HuH-7 (cell line): ENCODE results near the gene SIPA1.

Experiments
- DNase-seq: peaks from one replicate; pipeline ENCODE4 v3.0.0; 2011; ENCODE audit warnings: low spot score

Gene SIPA1

GRCh38 chr11:65609665-65610064, 28.2 kb upstream of the SIPA1 start:
- no peak for DNase-seq

DNA sequence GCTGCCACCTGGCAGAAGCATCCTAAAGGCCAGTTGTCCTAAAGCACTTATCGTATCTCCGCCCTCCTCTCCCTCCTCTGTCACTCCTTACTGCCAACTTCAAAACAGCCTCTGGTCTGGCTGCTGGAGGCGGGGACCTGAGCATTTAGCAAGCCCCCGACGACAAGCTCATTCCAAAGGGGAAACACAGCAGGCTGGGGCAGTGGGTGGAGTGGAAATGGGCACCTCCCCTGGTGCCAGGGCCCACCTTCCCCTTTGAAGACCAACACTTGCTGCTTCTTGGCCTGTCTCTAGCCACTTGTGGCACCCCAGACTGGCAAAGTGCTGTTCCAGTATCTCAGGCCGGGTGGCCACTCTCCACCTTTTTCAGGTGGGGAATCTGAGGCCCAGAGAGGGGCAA, 27.5 kb upstream of the SIPA1 start:
- DNase-seq: no peak

- DNase-seq: no peak
Measured at GRCh38 chr11:65611028-65611757, 26.7 kb upstream of the SIPA1 start.

DNA sequence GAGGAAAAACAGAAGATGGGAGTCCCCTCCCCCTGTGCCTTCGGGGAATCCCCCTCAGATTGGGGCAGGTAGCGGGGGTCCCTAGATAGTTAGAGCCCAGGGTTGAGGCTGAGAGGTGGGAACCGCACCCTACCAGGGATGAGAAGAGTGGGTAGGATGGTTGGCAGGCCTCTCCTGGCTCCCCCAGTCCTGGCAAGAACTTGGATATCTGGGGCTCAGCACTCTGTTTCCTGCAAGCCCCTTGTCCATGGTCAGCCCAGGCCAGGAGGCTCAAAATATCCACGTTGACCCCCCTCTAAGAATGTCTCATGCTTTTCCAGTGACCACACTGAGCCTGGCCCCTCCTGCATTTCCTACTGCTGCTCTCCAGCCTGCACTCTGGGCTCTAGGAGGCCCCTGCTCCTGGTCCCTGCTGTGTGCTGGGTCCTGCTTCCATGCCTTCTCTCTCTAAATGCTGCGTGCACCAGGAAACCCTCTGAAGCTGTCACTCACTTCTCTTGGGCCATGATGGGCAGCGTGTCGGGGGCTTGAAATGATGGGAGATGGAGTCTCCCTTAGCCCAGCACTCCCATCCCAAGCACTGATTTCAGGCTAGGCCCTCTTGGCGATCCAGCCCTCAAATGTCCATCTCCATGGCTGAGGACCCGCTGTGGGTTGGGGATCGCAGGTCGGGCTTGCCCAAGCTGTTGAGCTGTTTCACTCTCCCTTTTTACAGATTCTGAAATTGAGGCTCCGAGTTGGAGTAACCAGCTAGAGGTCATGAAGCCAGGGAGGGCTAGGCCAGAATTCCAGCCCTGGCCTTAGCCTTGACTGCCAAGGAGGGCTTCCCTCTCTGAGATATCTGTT, 25.9 kb upstream of the SIPA1 start:
- DNase-seq: no peak

DNA sequence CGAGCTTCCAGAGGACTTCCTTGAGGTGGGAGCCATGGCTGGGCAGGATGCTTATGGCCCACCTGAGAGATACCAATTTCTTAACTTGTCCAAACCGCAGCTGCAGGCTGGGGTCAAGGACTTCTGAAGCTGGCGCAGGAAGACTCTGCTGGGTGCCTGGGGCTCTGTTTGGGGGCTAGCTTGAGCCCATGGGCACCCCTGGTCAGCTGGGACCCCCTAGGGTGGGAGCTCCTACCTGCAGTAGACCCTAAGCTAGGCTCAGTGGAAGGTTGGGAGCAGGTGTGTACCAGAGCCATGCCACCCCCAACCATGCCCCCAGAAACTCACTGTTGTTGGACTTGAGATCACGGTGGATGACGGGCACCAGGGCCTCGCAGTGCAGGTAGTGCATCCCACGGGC, 25.2 kb upstream of the SIPA1 start:
- DNase-seq: no peak

- no peak for DNase-seq
Measured at GRCh38 chr11:65613091-65613928, 24.6 kb upstream of the SIPA1 start.

DNA sequence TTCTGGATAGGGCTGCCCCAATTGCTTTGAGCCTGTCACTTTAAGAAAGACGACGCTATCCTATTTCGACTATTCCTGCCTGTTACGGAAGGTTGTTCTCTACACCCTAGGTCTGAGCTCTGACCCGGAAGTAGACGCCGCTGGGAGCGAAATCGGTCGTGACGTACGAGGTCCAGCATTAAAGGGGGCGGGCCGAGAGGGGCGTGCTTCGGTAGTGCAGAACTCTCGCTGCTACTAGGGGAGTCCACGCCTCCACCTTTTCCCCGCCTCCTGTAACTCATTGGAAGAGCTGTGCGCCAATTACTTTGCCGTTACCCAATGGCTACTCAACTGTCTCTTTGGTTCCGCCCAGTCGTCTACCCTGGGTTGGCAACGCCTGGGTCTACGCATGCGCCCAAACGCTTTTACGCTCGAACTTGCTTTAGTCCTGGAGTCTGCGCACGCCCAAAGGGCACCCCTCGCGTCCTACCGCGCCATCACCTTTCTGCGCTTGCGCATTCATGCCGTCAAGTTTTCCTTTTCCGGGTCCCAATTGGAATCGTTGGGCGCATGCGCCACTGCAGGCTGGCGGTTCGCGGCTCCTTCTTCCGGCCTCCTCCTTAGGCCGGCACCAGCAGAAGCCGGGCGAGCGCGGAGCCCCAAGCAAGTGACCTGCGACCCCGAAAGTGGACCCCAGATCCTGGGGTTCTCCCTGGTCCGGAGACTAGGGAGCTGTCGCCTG, 22.5 kb upstream of the SIPA1 start, which contains the start of gene PCNX3:
Gene PCNX3, plus strand, starts transcription at position 548 of the 721 bp plus-strand sequence. CDS start 536 bp downstream, outside the sequence.
- DNase-seq: peak; percentile 100

DNA sequence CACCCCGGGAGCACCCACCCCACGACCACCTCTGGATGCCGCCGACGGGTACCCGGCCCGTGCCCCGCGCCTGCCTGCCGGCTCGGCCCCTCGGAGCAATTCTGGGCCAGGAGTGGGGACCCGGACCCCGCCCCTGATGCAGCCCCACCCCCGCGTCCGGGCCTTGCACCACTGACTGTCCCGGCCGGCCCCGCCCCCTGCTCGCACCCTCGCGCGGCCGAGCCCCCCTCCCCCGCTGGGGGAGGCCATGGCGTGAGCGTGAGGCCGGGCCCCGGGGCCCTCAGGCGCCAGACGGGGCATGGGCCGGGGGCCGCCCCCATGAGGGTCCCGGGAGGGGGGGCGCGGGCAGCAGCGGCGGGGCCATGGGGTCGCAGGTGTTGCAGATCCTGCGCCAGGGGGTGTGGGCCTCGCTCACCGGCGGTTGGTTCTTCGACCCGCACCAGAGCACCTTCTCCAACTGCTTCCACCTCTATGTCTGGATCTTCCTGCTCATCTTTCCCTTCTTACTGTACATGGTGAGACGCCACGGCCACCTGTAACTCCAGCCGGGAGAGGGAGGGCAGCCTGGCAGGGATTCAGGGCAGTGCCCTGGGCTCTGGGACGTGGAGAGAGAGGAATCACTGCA, 21.8 kb upstream of the SIPA1 start:
- peak; percentile 61 for DNase-seq

DNA sequence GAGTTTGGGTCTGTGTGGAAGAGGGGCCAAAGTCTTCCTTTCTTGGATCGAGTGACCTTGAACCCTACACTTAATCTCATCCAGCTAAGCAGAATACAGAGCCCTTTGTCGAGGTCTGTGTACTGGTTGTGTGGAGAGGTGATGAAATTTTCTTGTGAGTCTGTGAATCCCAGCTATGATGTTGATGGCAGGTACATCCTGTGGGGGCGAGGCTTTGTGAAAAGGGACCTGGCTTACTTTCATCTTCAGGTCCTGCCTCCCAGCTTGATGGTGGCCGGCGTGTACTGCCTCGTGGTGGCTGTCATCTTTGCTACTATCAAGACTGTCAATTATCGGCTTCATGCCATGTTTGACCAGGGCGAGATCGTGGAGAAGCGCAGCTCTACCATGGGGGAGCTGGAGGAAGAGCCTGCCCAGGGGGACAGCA, 21.3 kb upstream of the SIPA1 start:
- no peak for DNase-seq

GRCh38 chr11:65617136-65617850, 20.6 kb upstream of the SIPA1 start:
- DNase-seq: no peak

DNA sequence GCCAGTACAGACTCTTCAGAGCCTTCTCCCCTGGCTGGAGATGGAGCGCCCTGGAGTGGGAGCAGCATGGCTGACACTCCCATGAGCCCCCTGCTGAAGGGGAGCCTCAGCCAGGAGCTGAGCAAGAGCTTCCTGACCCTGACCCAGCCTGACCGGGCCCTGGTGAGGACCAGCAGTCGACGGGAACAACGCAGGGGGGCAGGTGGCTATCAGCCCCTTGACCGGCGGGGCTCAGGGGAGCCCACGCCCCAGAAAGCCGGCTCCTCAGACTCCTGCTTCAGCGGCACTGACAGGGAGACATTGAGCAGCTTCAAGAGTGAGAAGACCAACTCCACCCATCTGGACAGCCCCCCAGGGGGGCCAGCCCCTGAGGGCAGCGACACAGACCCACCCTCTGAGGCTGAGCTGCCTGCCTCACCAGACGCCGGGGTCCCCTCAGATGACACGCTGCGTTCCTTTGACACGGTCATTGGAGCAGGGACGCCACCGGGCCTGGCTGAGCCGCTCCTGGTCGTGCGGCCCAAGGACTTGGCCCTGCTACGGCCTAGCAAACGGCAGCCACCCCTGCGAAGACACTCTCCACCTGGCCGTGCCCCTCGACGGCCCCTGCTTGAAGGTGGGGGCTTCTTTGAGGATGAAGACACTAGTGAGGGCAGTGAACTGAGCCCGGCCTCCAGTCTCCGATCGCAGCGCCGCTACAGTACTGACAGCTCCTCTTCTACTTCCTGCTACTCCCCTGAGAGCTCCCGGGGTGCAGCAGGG, 19.7 kb upstream of the SIPA1 start:
- DNase-seq: no peak

- DNase-seq: no peak
Measured at GRCh38 chr11:65618763-65619162, 19.1 kb upstream of the SIPA1 start.

- no peak for DNase-seq
Measured at GRCh38 chr11:65619281-65619928, 18.5 kb upstream of the SIPA1 start.

GRCh38 chr11:65620666-65621065, 17.2 kb upstream of the SIPA1 start:
- DNase-seq: no peak

GRCh38 chr11:65621460-65621859, 16.4 kb upstream of the SIPA1 start:
- no peak for DNase-seq

- DNase-seq: no peak
Measured at GRCh38 chr11:65622011-65622410, 15.9 kb upstream of the SIPA1 start.

GRCh38 chr11:65623177-65623576, 14.7 kb upstream of the SIPA1 start:
- no peak for DNase-seq

- DNase-seq: no peak
Measured at GRCh38 chr11:65623852-65624616, 13.9 kb upstream of the SIPA1 start.
